A673 (cell line): ENCODE measurements around the gene KCNQ1. TPM values are rescaled to one million over a fixed set of nuclear protein-coding genes. Genes with fewer than 3 reads are reported as not detected.

Experiments
- BruUV-seq: library from RNA; stranded (reverse); fragments of 400-500 nt; replicated peaks from 2 replicates; lab custom pipeline; 2021; lab: Mats Ljungman, UMichigan
- CTCF ChIA-PET: fragments of 300-600 bp; sonication (Branson Sonifier 250); formaldehyde crosslinking; loops from one replicate; lab custom pipeline; 2022; ENCODE audit warnings: antibody characterized with exemption; lab: Charles Lee
- POLR2A ChIA-PET: fragments of 300-600 bp; sonication (Branson Sonifier 250); formaldehyde crosslinking; loops from one replicate; lab custom pipeline; 2022; ENCODE audit warnings: antibody characterized with exemption; ENCODE audit not compliant: low non-redundant PET; lab: Charles Lee
- DNase-seq: peaks from one replicate; pipeline ENCODE4 v3.0.0-alpha.2; 2015; ENCODE audit warnings: low spot score
- H3K27ac ChIP-seq: fragments of 200-600 bp; sonication (generic); 2 replicates; pipeline ENCODE4 v1.5.1; 2016; ENCODE audit warnings: mixed run types, low read depth, mild to moderate bottlenecking, mixed read lengths, antibody characterized with exemption, low read length; ENCODE audit not compliant: poor library complexity, severe bottlenecking
- H3K27me3 ChIP-seq: fragments of 200-600 bp; sonication (generic); replicated peaks from 2 replicates; pipeline ENCODE4 v1.6.1; 2017; ENCODE audit warnings: mixed run types, low read depth, mild to moderate bottlenecking, mixed read lengths, antibody characterized with exemption, low read length; ENCODE audit not compliant: insufficient read depth, poor library complexity
- H3K36me3 ChIP-seq: fragments of 200-600 bp; sonication (generic); 2 replicates; pipeline ENCODE4 v1.6.1; 2016; ENCODE audit warnings: mixed run types, mild to moderate bottlenecking, mixed read lengths, antibody characterized with exemption, low read length; ENCODE audit not compliant: insufficient read depth, poor library complexity, severe bottlenecking
- H3K4me1 ChIP-seq: fragments of 200-600 bp; sonication (generic); 2 replicates; pipeline ENCODE4 v1.6.1; 2017; ENCODE audit warnings: mixed run types, mild to moderate bottlenecking, mixed read lengths, antibody characterized with exemption, low read length; ENCODE audit not compliant: insufficient read depth, poor library complexity, severe bottlenecking
- H3K4me3 ChIP-seq: fragments of 200-600 bp; sonication (generic); 2 replicates; pipeline ENCODE4 v1.5.1; 2016; ENCODE audit warnings: low read depth, mixed run types, mild to moderate bottlenecking, mixed read lengths, low read length; ENCODE audit not compliant: poor library complexity, severe bottlenecking
- H3K9me3 ChIP-seq: fragments of 200-600 bp; sonication (generic); 2 replicates; pipeline ENCODE4 v1.6.1; 2016; ENCODE audit warnings: mixed run types, low read depth, mild to moderate bottlenecking, mixed read lengths, antibody characterized with exemption, low read length; ENCODE audit not compliant: poor library complexity, severe bottlenecking
- CTCF ChIP-seq: fragments of 300-800, 200-600 bp; sonication (generic); conservative IDR thresholded peaks from 2 replicates; pipeline ENCODE4 v1.5.1; 2017; ENCODE audit warnings: low read depth, mild to moderate bottlenecking, antibody characterized with exemption, low read length, moderate library complexity, mixed read lengths
- EZH2 ChIP-seq: fragments of 200-600 bp; sonication (generic); IDR thresholded peaks from 2 replicates; pipeline ENCODE4 v1.6.1; 2017; ENCODE audit warnings: borderline replicate concordance, low read depth, mild to moderate bottlenecking, mixed read lengths, antibody characterized with exemption, low read length; ENCODE audit not compliant: poor library complexity, severe bottlenecking
- intact Hi-C: fragments of 100-400 bp; cut with micrococcal nuclease; formaldehyde crosslinking; loops from one replicate; pipeline ENCODE4 v1.10.0; 2022; ENCODE audit not compliant: unreplicated experiment
- total RNA-seq: library from RNA; stranded (reverse); gene quantifications from 2 replicates; pipeline ENCODE4 v1.2.3, GENCODE V29; 2021

KCNQ1 gene
- total RNA-seq, 1 experiment from 2014 or later = not detected

- CTCF ChIA-PET = no interaction called here
- DNase-seq = no peak
- no peaks in the 10 kb centered on the region for H3K36me3 ChIP-seq
- H3K9me3 ChIP-seq = no peaks in the 10 kb centered on the region
- H3K27ac ChIP-seq = no peak overlapping the region
- intact Hi-C loops = no loop called here
- H3K4me1 ChIP-seq = no peaks in the 10 kb centered on the region
- TF ChIP-seq EZH2 (no peak), CTCF (no peak)
- BruUV-seq = no TSS peak
- H3K27me3 ChIP-seq = no peaks in the 10 kb centered on the region
- H3K4me3 ChIP-seq = no peak overlapping the region
- POLR2A ChIA-PET = no interaction called here
Observed at GRCh38 chr11:2714463-2714800, 269.6 kb downstream of the KCNQ1 start.

GRCh38 chr11:2714871-2715270, 270.1 kb downstream of the KCNQ1 start:
- no peak for DNase-seq
- no peaks in the 10 kb centered on the region for H3K4me1 ChIP-seq
- no peaks in the 10 kb centered on the region for H3K9me3 ChIP-seq
- ChIA-PET POLR2A (no interaction called here), CTCF (no interaction called here)
- no peaks in the 10 kb centered on the region for H3K36me3 ChIP-seq
- no peak overlapping the region for H3K4me3 ChIP-seq
- TF ChIP-seq EZH2 = no peak
- no peak for TF ChIP-seq CTCF
- no TSS peak for BruUV-seq
- no peak overlapping the region for H3K27ac ChIP-seq
- H3K27me3 ChIP-seq = no peaks in the 10 kb centered on the region
- intact Hi-C loops = no loop called here

GRCh38 chr11:2715716-2716350, 271.0 kb downstream of the KCNQ1 start:
- intact Hi-C loops = no loop called here
- CTCF ChIA-PET = no interaction called here
- no peak for TF ChIP-seq CTCF
- no peak for TF ChIP-seq EZH2
- DNase-seq = no peak
- no peak overlapping the region for H3K27ac ChIP-seq
- H3K4me1 ChIP-seq = no peaks in the 10 kb centered on the region
- H3K9me3 ChIP-seq = no peaks in the 10 kb centered on the region
- no peak overlapping the region for H3K4me3 ChIP-seq
- POLR2A ChIA-PET = no interaction called here
- no peaks in the 10 kb centered on the region for H3K36me3 ChIP-seq
- BruUV-seq = no TSS peak
- H3K27me3 ChIP-seq = no peaks in the 10 kb centered on the region
